NCI-H2171 (cell line): ENCODE data around the gene LEO1.

ENCODE experiments used
- DNase-seq: peaks from one replicate; lab custom pipeline; 2025; lab: John Stamatoyannopoulos, UW

Gene LEO1

DNA sequence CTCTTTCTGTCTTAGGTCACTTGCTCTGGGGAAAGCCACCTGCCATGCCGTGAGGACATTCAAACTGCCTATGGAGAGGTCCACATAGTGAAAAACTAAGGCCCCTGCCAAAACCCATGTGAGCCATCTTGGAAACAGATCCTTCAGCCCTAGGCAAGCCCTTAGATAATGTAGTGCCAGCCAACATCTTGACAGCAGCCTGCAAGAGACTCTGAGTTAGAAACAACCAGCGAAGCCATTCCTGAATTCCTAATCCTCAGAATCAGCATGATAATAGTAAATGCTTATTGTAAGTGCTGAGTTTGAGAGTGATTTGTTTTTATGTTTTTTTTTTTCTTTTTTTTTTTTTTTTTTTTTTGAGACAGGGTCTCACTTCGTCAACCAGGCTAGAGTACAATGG is 40.6 kb downstream of the LEO1 start:
- no peak for DNase-seq

DNA sequence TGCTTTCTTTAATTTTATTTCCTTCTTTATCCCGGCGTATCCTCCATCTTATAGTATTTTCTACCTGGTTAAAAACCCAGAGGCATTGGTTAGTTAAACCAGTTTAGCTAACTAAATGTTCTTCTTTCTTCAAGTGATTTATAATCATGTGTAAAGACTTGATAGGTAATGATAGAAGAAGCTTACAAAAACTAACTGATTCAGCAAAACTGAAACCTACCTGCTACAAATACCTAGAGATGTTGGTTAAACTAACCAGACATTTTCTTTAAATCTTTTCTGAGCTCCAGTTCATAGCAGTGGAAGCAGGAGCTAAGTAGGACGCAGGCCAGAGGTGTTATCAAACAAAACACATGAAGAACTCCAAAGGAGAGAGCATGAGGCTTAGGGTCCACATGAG is 44.8 kb downstream of the LEO1 start:
- no peak for DNase-seq

DNA sequence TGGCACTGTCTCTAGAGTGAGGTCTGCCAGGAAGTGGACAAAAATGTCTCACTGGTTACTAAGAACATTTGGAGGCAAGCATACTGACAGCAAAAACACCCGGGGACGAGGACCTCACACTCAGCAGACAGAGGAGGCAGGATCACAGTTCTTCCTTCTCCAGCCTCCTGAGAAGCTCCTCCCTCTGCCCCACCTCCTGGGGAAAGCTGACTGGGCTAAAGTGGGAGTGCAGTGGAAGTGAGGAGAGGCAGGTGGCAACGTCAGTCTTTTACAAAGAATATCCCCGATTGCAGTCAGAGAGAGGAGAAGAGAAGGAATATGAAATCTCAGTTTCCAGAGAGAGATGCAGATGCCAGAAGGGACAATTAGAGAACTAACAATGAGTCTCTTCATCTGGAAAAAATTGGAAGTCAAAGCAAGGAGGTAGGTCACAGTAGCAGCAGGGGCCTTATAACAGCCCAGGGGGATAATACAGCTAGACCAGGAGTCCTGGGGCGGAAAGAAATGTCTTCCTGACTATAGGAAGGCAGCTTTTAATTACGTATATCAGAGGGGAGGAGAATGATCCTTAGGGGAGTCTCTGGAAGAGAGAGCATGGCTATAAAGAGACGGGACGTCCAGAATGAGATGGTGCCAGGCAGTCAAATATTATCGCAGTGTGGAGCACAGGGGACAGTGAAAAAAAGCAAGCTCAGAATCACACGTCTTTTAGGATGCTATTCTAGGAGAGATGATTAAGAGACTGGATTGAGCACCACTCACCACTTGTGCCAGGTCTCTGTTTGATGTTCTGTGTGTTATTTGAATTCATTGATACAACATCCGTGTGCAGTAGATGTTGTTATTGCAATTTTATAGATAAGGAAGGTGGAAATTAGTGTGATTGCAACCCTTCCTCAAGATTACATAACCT is 47.2 kb downstream of the LEO1 start:
- DNase-seq, result no peak

DNA sequence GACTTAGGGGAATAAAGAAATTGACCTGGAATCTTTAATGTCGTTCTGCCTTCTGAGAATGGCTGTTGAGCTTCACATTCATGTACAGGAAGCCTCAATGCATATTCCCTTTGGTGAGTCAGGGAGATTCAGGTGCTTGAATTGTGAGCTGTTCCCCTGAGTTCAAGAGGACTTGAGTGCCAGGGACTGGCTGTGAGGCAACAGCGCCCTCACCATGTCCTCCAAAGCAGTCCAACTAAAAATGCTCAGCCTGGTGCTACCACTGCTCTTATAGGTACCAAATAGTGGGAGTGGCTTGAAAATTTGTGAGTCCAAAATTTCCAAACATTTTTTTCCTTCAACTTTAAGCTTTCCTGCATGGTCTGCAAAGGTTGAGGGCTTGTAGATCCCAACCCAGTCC is 54.1 kb downstream of the LEO1 start:
- no peak for DNase-seq

DNA sequence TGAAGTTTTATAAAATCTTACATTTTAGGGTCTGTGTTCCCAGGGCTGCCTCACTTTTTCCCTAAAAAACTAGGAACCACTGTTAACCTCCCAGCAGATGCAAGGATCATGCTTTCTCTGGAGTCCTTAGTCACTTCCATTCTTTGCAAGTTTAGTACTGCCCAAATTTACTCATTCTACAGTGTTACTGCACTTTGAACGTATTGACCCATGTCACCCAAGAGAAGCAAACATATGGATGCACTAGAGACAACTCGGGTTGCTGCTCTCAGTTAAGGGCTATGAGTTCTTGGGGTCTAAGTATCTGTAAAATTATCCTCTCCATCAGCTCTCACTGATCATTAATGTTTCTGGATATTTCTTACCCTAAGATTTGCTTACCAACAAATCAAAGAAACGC is 59.0 kb downstream of the LEO1 start:
- DNase-seq, result no peak

DNA sequence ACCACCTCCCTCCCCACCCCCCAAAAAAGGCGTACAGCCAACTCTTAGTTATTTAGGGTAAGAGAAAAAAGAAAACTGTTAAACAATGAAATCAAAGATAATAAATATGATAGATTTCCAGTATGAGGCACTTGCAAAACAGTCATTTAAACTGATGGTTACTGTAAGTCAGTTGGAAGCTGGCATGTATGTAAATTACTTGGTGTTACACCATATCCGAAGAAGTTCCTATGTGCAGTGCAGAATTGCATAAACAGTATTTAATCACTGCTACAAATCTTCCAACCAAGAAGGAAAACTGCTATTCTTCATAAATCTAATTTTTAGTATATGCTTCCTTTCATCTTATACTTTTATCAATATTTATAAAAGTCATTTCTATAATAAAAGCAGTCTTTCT is 62.0 kb downstream of the LEO1 start:
- no peak for DNase-seq

DNA sequence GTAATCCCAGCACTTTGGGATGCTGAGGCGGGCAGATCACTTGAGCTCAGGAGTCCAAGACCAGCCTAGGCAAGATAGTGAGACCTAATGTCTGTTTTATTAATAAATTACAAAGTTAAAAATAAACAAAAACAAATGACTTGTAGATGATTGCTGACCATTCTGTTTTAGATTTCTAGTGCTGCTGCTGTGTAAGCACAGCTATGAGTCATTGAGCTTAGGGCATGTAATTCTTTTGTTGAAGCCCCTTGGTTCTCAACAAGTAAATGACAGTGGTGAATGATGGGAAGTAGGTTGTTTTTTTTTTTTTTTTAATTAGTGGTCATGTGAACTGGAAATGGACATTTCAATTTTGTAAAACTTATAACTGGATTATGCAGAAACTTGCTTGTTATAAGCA is 63.3 kb downstream of the LEO1 start:
- no peak for DNase-seq

DNA sequence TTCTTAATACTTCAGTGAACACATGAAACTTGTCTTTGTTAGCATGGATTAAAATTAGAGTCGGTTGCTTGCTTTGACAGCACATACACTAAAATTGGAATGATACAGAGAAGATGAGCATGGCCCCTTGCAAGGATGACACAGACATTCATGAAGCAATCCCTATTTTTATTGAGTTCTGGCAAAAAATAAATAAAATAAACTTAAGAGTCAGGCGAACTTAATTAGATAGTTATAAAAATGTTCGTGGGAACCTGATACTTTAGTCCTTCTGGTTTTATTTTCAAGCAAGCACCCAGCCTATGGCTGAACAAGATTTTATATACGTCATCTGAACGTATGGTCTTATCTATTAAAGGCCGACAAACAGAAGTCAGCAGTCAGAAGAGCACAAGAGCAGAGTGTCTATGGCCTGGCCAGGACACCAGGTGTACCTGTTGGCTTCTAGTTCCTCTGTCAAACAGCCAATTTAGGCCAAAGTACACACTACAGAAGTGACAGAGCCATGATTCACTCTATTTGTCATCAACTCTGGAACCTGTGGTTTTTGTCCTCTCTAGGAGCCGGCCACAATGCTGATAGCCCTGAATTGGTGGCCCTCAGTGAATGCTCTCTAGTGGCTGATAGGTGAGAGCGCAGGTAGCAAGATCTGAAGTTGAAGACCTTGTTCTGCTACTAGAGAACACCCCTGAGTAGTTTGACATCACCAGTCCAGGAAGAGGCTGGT is 64.3 kb downstream of the LEO1 start:
- no peak for DNase-seq

DNA sequence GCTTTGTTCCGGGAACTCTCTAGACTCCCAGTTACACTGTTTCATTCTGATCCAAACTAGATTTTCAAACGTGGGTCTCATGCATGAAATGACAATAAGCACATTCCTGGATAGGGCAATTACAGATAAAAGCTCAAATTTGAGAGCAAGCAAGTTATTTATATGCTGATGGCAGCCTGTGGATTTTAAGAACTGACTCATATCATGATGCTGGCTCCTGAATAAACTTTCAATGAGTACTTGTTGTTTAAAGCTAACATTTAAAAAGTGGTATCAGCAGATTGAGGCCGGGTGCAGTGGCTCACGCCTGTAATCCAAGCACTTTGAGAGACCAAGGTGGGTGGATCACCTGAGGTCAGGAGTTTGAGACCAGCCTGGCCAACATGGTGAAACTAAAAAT is 66.6 kb downstream of the LEO1 start:
- no peak for DNase-seq

DNA sequence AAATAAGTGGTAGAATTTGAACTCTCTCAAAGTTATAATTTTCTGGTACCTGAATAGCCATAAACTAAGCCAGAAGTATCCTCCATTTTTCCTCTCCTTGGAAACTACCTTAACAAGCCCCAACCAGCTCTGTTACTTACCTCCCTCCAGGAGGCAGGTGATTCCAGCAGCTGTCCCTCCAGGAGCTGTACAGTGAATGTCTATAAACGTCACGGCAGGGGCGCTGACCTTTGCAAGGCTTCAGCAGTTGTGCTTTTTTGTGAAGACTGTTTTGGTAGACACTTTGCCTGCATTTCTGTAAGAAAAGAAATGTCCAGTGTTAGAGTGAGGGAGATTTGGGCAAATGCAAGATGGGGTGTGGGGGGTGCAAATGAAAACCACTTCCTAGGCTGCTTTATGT is 67.2 kb downstream of the LEO1 start:
- no peak for DNase-seq

DNA sequence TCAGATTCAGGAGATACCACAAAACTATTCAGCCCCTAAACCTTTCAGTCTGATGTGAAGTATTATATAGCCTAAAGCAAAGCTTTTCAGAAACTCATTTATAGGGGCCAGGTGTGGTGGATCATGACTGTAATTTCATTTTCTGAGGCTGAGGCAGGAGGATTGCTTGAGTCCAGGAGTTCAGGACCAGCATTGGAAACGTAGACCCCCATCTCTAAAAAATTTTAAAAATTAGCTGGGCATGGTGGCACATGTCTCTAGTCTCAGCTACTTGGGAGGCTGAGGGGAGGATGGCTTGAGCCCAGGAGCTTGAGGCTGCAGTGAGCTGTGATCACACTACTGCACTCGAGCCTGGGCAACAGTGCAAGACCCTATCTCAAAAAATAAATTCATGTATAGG is 82.1 kb downstream of the LEO1 start:
- no peak for DNase-seq

DNA sequence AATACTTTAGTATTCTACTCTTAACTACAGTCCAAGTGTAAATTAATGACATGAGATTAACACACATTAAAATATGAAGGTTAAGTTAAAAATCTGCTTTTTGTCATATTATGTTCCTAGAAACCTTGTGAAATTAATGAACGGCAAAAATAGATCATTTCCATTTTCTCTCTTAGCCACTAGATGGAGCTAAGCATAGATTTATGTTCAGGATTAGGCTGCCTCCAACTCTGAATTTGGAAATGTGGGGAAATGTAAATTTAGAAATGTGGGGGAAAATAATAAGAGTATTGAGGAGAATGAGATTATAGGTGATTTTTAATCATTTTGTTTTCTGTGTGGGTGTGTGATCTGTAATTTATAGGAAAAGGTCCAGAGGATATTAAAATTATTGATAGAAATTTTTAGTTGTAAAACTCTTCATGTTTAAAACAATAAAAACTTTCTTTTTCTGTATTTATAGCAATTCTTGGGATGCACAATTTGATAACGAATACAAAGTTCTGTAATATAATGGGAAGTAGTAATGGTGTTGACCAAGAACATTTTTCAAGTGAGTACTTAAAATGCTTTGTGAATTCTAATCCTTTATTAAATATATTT is 82.9 kb downstream of the LEO1 start:
- no peak for DNase-seq
